Nucleus accumbens (tissue), 56 donors: ENCODE measurements around the gene QDPR.
"Not testable (repeated sequence)": the region's sequence is repeated elsewhere in the genome, so short reads cannot be mapped to it uniquely, and the experiment has no call there.

ENCODE experiments used
- DNase-seq, 56 donors: peaks; one replicate each; lab custom pipeline; 2025; lab: John Stamatoyannopoulos, UW

The QDPR gene

GRCh38 chr4:17511950-17512795 lies at the start of gene QDPR:
TSS of gene QDPR (minus strand) at chr4:17512090. CDS start at chr4:17512054, 36 bp downstream.
- DNase-seq, result peak; percentile 4 to 93 (median 85)

GRCh38 chr4:17561195-17561909 lies 49.5 kb upstream of the QDPR start:
- DNase-seq, result peak in 15 of 56 donors; percentile 2 to 57 (median 21)

GRCh38 chr4:17560065-17560673 lies 48.3 kb upstream of the QDPR start:
- no peak for DNase-seq

GRCh38 chr4:17559709-17560048 lies 47.8 kb upstream of the QDPR start:
- DNase-seq, result no peak

GRCh38 chr4:17558941-17559708 lies 47.2 kb upstream of the QDPR start:
- no peak for DNase-seq

- DNase-seq, result no peak
These were observed 46.0 kb upstream of the QDPR start for GRCh38 chr4:17557880-17558279.

GRCh38 chr4:17556498-17556897 lies 44.6 kb upstream of the QDPR start:
- no peak for DNase-seq

GRCh38 chr4:17554568-17554967 lies 42.7 kb upstream of the QDPR start:
- DNase-seq, result no peak

GRCh38 chr4:17552427-17552826 lies 40.5 kb upstream of the QDPR start:
- no peak for DNase-seq

- no peak for DNase-seq
These were observed 38.7 kb upstream of the QDPR start for GRCh38 chr4:17550549-17550948.

- DNase-seq, result no peak
These were observed 34.8 kb upstream of the QDPR start for GRCh38 chr4:17546678-17547077.

- peak in 2 of 56 donors; percentile 6 to 16 for DNase-seq
These were observed 34.3 kb upstream of the QDPR start for GRCh38 chr4:17546222-17546621.

GRCh38 chr4:17545374-17546140 lies 33.7 kb upstream of the QDPR start:
- DNase-seq, result no peak

GRCh38 chr4:17544831-17545234 lies 32.9 kb upstream of the QDPR start:
- peak in 37 of 56 donors; percentile 2 to 66 (median 39) for DNase-seq

GRCh38 chr4:17544205-17544604 lies 32.3 kb upstream of the QDPR start:
- peak in 55 of 56 donors; percentile 7 to 95 (median 85) for DNase-seq

GRCh38 chr4:17537060-17537459 lies 25.2 kb upstream of the QDPR start:
- DNase-seq, result not testable (repeated sequence)

GRCh38 chr4:17535906-17536305 lies 24.0 kb upstream of the QDPR start:
- no peak for DNase-seq

GRCh38 chr4:17535242-17535641 lies 23.4 kb upstream of the QDPR start:
- DNase-seq, result no peak

- no peak for DNase-seq
These were observed 22.8 kb upstream of the QDPR start for GRCh38 chr4:17534705-17535104.
